VCaP (cell line): ENCODE data around the gene TPCN2.
"Not testable (repeated sequence)": the region's sequence is repeated elsewhere in the genome, so short reads cannot be mapped to it uniquely, and the experiment has no call there.

Source experiments
- H3K27ac ChIP-seq: fragments of 450-650 bp; 2 replicates; pipeline ENCODE4 v1.5.1; 2017
- CTCF ChIP-seq: fragments of 450-650 bp; conservative IDR thresholded peaks from 2 replicates; pipeline ENCODE4 v1.5.1; 2017; ENCODE audit warnings: mild to moderate bottlenecking, moderate library complexity

The TPCN2 gene

GRCh38 chr11:69141742-69142141 lies 93.0 kb downstream of the TPCN2 start:
- H3K27ac ChIP-seq: no peak overlapping the region
- no peak for TF ChIP-seq CTCF

GRCh38 chr11:69142895-69143294 lies 94.2 kb downstream of the TPCN2 start:
- H3K27ac ChIP-seq: no peak overlapping the region

GRCh38 chr11:69144316-69145049 lies 95.8 kb downstream of the TPCN2 start:
- no peak for TF ChIP-seq CTCF
- no peak overlapping the region for H3K27ac ChIP-seq

More at GRCh38 chr11:69142895-69143294, 94.2 kb downstream of the TPCN2 start:
- TF ChIP-seq CTCF: no peak

- TF ChIP-seq CTCF: no peak
- no peak overlapping the region for H3K27ac ChIP-seq
Observed at GRCh38 chr11:69145050-69145380, 96.3 kb downstream of the TPCN2 start.

GRCh38 chr11:69148377-69148762 lies 99.6 kb downstream of the TPCN2 start:
- H3K27ac ChIP-seq: no peak overlapping the region

GRCh38 chr11:69148806-69149205 lies 100.1 kb downstream of the TPCN2 start:
- TF ChIP-seq CTCF: no peak
- H3K27ac ChIP-seq: no peak overlapping the region

More at GRCh38 chr11:69148377-69148762, 99.6 kb downstream of the TPCN2 start:
- TF ChIP-seq CTCF: no peak

GRCh38 chr11:69149338-69150045 lies 100.8 kb downstream of the TPCN2 start:
- H3K27ac ChIP-seq: not testable (repeated sequence)

GRCh38 chr11:69150175-69150574 lies 101.4 kb downstream of the TPCN2 start:
- no peak overlapping the region for H3K27ac ChIP-seq
- TF ChIP-seq CTCF: no peak
